Upper lobe of left lung (tissue), 6 donors: ENCODE measurements around the gene ANKRD44. TPM values are rescaled to one million over a fixed set of nuclear protein-coding genes. Genes with fewer than 3 reads are reported as not detected.

Source experiments
- ATAC-seq, 2 donors: fragments of 200-7000 bp; cut with Tn5 transposase; one replicate each; pipeline ENCODE4 v1.9.1; 2022; ENCODE audit warnings: mild to moderate bottlenecking in 2 of 2, moderate library complexity in 2 of 2; ENCODE audit not compliant: low FRiP score in 2 of 2
- DNase-seq, 2 donors: peaks; one replicate each; pipeline ENCODE4 v3.0.0-alpha.2; 2019 to 2020
- H3K27ac ChIP-seq, 4 donors: fragments of 200-600 bp; sonication (generic); one replicate each; pipeline ENCODE4 v1.5.1; 2016 to 2019
- H3K27me3 ChIP-seq, 4 donors: fragments of 200-600 bp; sonication (generic); one replicate each; pipeline ENCODE4 v1.5.1; 2017 to 2019
- H3K36me3 ChIP-seq, 4 donors: fragments of 200-600 bp; sonication (generic); one replicate each; pipeline ENCODE4 v1.5.1; 2016 to 2019
- H3K4me1 ChIP-seq, 4 donors: fragments of 200-600 bp; sonication (generic); one replicate each; pipeline ENCODE4 v1.5.1; 2018 to 2019
- H3K4me3 ChIP-seq, 4 donors: fragments of 200-600 bp; sonication (generic); one replicate each; pipeline ENCODE4 v1.5.1; 2017 to 2019; ENCODE audit warnings: mild to moderate bottlenecking in 2 of 4, moderate library complexity in 1 of 4
- H3K9me3 ChIP-seq, 4 donors: fragments of 200-600 bp; sonication (generic); one replicate each; pipeline ENCODE4 v1.5.1; 2018 to 2019
- EP300 ChIP-seq, 4 donors: sonication (generic); formaldehyde crosslinking; IDR thresholded peaks; one replicate each; pipeline ENCODE4 v1.5.1; 2017; ENCODE audit warnings: antibody characterized with exemption in 4 of 4, control low read depth in 2 of 4
- POLR2A ChIP-seq, 4 donors: fragments of 450-650 bp; IDR thresholded peaks; one replicate each; pipeline ENCODE4 v1.5.1; 2016 to 2017; ENCODE audit warnings: antibody characterized with exemption in 4 of 4, mild to moderate bottlenecking in 2 of 4
- POLR2AphosphoS5 ChIP-seq, 2 donors: sonication (generic); formaldehyde crosslinking; IDR thresholded peaks; one replicate each; pipeline ENCODE4 v1.5.1; 2017; ENCODE audit warnings: antibody characterized with exemption in 2 of 2
- WGBS, 2 donors: methylation state at CpG; one replicate each; pipeline ENCODE4 v1.1.5; 2017 to 2018; 5-methylcytosine and 5-hydroxymethylcytosine counted together
- total RNA-seq, 6 donors: library from RNA; depleted of rRNA in 4 of 6; stranded (reverse); fragments of >200 nt in 4 of 6; gene quantifications; one replicate each; pipeline versions ENCODE4 v1.1.0 to v1.2.1, GENCODE V29; 2016 to 2021
- TF ChIP-seq, protein P1 (sequence below), 6 experiments: fragments of 450-650 bp in 4 of 6; fragments of 200-600 bp in 2 of 6; sonication (generic) in 2 of 6; IDR thresholded peaks; one replicate each; pipeline ENCODE4 v1.5.1; 2016 to 2019; ENCODE audit warnings: antibody characterized with exemption in 6 of 6
- donor health status: DM: no; HTN: no; CAD: no; lungs with moderate emphysema.
- donor health status: DM: no; HTN: yes; CAD: no; lungs with severe emphysema.

Gene ANKRD44
- total RNA-seq, 6 donors from 2014 or later, result 41.0 to 91.1 (median 61.7) TPM

DNA sequence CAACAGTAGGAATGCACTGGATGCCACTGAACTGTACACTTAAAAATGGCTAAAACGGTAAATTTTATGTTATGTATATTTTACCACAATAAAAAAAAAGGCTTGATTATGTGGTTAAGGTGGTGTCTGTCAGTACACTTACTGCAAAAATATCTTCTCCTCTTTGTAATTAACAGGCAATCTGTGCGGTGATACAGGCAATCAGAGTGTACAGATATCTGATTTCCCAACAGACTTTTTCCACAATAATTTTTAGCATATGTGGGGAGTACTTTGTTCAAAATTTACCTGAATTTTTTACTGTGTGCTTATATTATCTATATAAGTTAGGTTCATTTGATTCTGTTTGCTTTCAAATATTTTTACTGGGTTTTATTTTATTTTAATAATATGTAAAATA is 209.1 kb downstream of the ANKRD44 start:
- no peak for DNase-seq
- peaks cover 0 to 35% (median 6%) of the 10 kb centered on the region in 4 donors for H3K36me3 ChIP-seq
- H3K27me3 ChIP-seq, result no peaks in the 10 kb centered on the region
- TF ChIP-seq EP300 (IDR thresholded peaks at IDR 0.05) (no peak), POLR2AphosphoS5 (IDR thresholded peaks at IDR 0.05) (no peak), POLR2A (IDR thresholded peaks at IDR 0.05) (no peak)
- TF ChIP-seq, protein P1, sequence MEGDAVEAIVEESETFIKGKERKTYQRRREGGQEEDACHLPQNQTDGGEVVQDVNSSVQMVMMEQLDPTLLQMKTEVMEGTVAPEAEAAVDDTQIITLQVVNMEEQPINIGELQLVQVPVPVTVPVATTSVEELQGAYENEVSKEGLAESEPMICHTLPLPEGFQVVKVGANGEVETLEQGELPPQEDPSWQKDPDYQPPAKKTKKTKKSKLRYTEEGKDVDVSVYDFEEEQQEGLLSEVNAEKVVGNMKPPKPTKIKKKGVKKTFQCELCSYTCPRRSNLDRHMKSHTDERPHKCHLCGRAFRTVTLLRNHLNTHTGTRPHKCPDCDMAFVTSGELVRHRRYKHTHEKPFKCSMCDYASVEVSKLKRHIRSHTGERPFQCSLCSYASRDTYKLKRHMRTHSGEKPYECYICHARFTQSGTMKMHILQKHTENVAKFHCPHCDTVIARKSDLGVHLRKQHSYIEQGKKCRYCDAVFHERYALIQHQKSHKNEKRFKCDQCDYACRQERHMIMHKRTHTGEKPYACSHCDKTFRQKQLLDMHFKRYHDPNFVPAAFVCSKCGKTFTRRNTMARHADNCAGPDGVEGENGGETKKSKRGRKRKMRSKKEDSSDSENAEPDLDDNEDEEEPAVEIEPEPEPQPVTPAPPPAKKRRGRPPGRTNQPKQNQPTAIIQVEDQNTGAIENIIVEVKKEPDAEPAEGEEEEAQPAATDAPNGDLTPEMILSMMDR (IDR thresholded peaks at IDR 0.05), result no peak
- no peak overlapping the region for H3K4me3 ChIP-seq
- no peaks in the 10 kb centered on the region for H3K9me3 ChIP-seq
- 96% methylated on average over 2 of the region's 2 CpGs for WGBS, 2 donors
- H3K4me1 ChIP-seq, result no peaks in the 10 kb centered on the region
- no peak for ATAC-seq
- H3K27ac ChIP-seq, result no peak overlapping the region

DNA sequence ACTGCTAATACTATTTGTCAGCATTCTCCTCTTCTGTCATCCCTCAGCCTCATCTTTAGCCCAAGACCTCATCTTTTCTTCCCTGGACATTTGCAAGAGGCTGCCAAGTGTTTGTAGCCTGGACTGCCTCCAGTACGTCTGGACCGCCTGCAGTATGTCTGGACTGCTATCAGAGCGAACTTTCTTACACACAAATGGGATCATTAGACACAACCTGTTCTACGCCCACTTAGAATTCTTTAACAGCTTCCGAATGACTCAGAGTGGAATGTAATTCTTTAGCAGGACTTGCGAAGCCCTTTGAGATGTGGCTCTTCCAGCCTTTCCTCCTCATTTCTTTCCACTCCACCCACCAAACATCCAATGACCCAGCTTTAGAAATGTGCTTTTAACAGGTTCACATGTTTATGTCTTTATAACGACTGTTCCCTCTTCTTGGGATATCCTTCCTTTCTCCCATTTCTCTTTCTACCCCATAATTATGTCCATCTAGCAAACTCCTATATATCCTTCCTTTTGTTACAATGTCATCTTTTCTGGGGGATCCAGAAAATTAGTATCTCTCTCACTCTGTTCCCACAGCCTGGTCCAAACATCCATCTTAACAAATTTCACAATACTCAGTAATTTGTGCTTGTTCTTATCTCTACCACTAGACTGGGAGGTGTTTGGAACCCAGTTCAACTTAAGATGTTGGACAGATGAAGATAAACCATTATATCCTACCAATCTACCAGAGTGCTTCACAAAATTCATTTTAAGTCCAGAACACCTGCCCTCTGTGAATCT is 212.8 kb downstream of the ANKRD44 start:
- DNase-seq (no peak), ATAC-seq (peak; percentile 72 to 97)
- H3K36me3 ChIP-seq, result peaks cover 0 to 25% (median 6%) of the 10 kb centered on the region in 4 donors
- TF ChIP-seq POLR2AphosphoS5 (IDR thresholded peaks at IDR 0.05), result peak in 1 of 2 donors; percentile 29
- no peak for TF ChIP-seq EP300 (IDR thresholded peaks at IDR 0.05)
- TF ChIP-seq POLR2A (IDR thresholded peaks at IDR 0.05), result no peak
- TF ChIP-seq, protein P1 (IDR thresholded peaks at IDR 0.05), result no peak
- H3K4me1 ChIP-seq, result no peaks in the 10 kb centered on the region
- peak overlapping the region in 1 of 4 donors; percentile 13 for H3K27ac ChIP-seq
- 71 to 74% methylated on average over 7 of the region's 7 CpGs for WGBS, 2 donors
- H3K27me3 ChIP-seq, result no peaks in the 10 kb centered on the region
- H3K4me3 ChIP-seq, result no peak overlapping the region
- H3K9me3 ChIP-seq, result no peaks in the 10 kb centered on the region

DNA sequence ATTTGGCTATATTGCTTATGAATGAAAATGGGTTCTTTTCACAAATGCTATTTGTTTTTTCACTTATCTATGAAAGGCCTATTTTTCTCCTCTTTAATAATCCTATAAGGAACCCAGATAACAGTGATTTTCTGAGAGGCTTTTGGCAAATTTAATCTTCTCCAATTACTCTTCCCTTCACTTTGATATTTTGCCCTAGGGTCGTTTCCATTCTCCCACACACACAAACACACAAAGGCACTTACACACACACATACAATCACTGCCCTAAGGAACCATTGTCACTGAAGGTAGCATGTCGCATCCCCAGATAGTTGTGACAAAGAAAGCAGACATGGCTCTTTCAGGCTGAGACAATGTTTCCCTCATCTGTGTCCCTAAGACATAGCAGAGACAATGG is 213.9 kb downstream of the ANKRD44 start:
- TF ChIP-seq, protein P1 (IDR thresholded peaks at IDR 0.05), result no peak
- no peak for TF ChIP-seq POLR2A (IDR thresholded peaks at IDR 0.05)
- no peak for TF ChIP-seq EP300 (IDR thresholded peaks at IDR 0.05)
- no peak for TF ChIP-seq POLR2AphosphoS5 (IDR thresholded peaks at IDR 0.05)
- Histone ChIP-seq H3K4me1 (no peaks in the 10 kb centered on the region), H3K27me3 (no peaks in the 10 kb centered on the region), H3K36me3 (peaks cover 3 to 32% (median 6%) of the 10 kb centered on the region in 4 donors), H3K27ac (no peak overlapping the region), H3K9me3 (no peaks in the 10 kb centered on the region), H3K4me3 (no peak overlapping the region)
- 83 to 88% methylated on average over 2 of the region's 2 CpGs for WGBS, 2 donors
- DNase-seq, result no peak
- ATAC-seq, result no peak

DNA sequence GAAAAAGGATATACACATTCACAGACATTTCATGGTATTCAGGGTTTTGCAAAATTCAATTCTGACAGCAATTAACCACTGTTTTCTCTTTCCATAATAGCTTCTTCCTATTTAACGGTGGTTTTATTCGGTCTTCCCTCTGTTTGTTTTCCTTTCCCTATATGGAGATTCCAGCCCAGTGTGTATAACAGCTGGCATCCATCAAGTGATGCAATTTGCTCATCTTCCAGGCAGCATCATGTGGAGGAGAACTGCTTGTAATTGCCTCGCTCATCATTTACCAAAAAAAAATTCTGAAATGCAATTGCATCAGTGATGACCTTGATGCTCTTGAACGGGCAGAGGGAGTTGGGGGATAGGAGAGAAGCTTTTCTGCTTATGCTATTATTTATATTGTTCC is 218.1 kb downstream of the ANKRD44 start:
- Histone ChIP-seq H3K4me1 (no peaks in the 10 kb centered on the region), H3K36me3 (peaks cover 0 to 7% (median 2%) of the 10 kb centered on the region in 4 donors), H3K4me3 (no peak overlapping the region), H3K27me3 (no peaks in the 10 kb centered on the region), H3K27ac (peak overlapping the region in 1 of 4 donors; percentile 9), H3K9me3 (no peaks in the 10 kb centered on the region)
- 67 to 76% methylated on average over 4 of the region's 4 CpGs for WGBS, 2 donors
- TF ChIP-seq POLR2A (IDR thresholded peaks at IDR 0.05) (no peak), POLR2AphosphoS5 (IDR thresholded peaks at IDR 0.05) (peak; percentile 40 to 63), EP300 (IDR thresholded peaks at IDR 0.05) (peak in 1 of 4 donors; percentile 56)
- TF ChIP-seq, protein P1 (IDR thresholded peaks at IDR 0.05), result no peak
- DNase-seq (no peak), ATAC-seq (peak in 1 of 2 donors; percentile 79)
